K562 (cell line): ENCODE measurements around the gene MIDN. TPM values are rescaled to one million over a fixed set of nuclear protein-coding genes. Genes with fewer than 3 reads are reported as not detected.
A peak's percentile ranks its signal among the peaks of the same experiment; 100 is the strongest.

Experiments
- HOMEZ ChIP-seq: fragments of 250-450 bp; sonication (Bioruptor Pico); IDR thresholded peaks from 2 replicates; pipeline ENCODE4 v1.4.0; 2020; ENCODE audit warnings: mild to moderate bottlenecking, moderate library complexity
- LCOR ChIP-seq: sonication (generic); formaldehyde crosslinking; IDR thresholded peaks from 2 replicates; pipeline ENCODE4 v1.8.0; 2022; ENCODE audit warnings: mild to moderate bottlenecking, missing genetic modification reagents
- MBD2 ChIP-seq: sonication (generic); IDR thresholded peaks from 2 replicates; pipeline ENCODE4 v1.6.1; 2016; ENCODE audit warnings: low read depth, borderline replicate concordance
- MYBL2 ChIP-seq, 2 experiments: fragments of 450-650 bp in 1 of 2; sonication (generic) in 1 of 2; formaldehyde crosslinking in 1 of 2; IDR thresholded peaks; 2 replicates each; pipeline versions ENCODE4 v1.6.1 to v1.8.1; 2017 to 2022; ENCODE audit warnings: borderline replicate concordance in 1 of 2, inconsistent platforms in 1 of 2, low read depth in 1 of 2, mild to moderate bottlenecking in 1 of 2, missing genetic modification reagents in 1 of 2, moderate library complexity in 1 of 2
- NONO ChIP-seq, 2 experiments: fragments of 200-400 bp in 1 of 2; fragments of 450-650 bp in 1 of 2; formaldehyde crosslinking in 1 of 2; IDR thresholded peaks; 2 replicates each; pipeline ENCODE4 v1.6.1; 2017; ENCODE audit warnings: low read depth in 2 of 2, mild to moderate bottlenecking in 2 of 2, moderate library complexity in 2 of 2, low read length in 1 of 2
- NR2C2 ChIP-seq, 2 experiments: fragments of 200-800 bp in 1 of 2; sonication (Bioruptor generic) in 1 of 2; sonication (generic) in 1 of 2; formaldehyde crosslinking in 1 of 2; IDR thresholded peaks; 2 replicates each; pipeline versions ENCODE4 v1.6.1 to v1.8.0; 2016 to 2022; ENCODE audit warnings: mild to moderate bottlenecking in 1 of 2, missing compliant biosample characterization in 1 of 2, missing genetic modification characterization in 1 of 2, missing genetic modification reagents in 1 of 2
- ZNF764 ChIP-seq: fragments of 250-450 bp; sonication (Bioruptor Pico); IDR thresholded peaks from 2 replicates; pipeline ENCODE4 v1.4.0; 2020; ENCODE audit warnings: low read depth, mild to moderate bottlenecking, moderate library complexity
- ZNF780A ChIP-seq: fragments of 250-450 bp; sonication (Bioruptor Pico); IDR thresholded peaks from 2 replicates; pipeline ENCODE4 v1.5.0; 2021; ENCODE audit warnings: mild to moderate bottlenecking
- polyA plus RNA-seq, 8 experiments: library from polyadenylated mRNA; depleted of rRNA in 4 of 8; stranded (reverse) in 5 of 8; unstranded in 3 of 8; fragments of >200 nt; fragmentation: Nextera tagmentation in 2 of 8; fragmentation: Illumina TruSeq in 1 of 8; extraction: Ambion mirVana in 2 of 8; extraction: Trizol in 1 of 8; gene quantifications; 2 replicates each; pipeline versions ENCODE4 v1.2.1 to v1.2.3, GENCODE V29; 2011 to 2014; ENCODE audit warnings: inconsistent platforms in 1 of 8, missing spikeins in 1 of 8
- total RNA-seq, 7 experiments: library from RNA; depleted of rRNA in 6 of 7; stranded (reverse); fragments of >200 nt in 6 of 7; fragmentation: Illumina TruSeq in 2 of 7; extraction: Trizol in 2 of 7; gene quantifications; 2 replicates each; pipeline versions ENCODE4 v1.2.1 to v1.2.3, GENCODE V29; 2011 to 2021; ENCODE audit warnings: low replicate concordance in 1 of 7
- TF ChIP-seq, protein P1 (sequence below): sonication (generic); formaldehyde crosslinking; IDR thresholded peaks from 2 replicates; pipeline ENCODE4 v1.8.0; 2022; ENCODE audit warnings: mild to moderate bottlenecking, missing genetic modification reagents
- TF ChIP-seq, protein P2 (sequence below): sonication (generic); formaldehyde crosslinking; IDR thresholded peaks from 2 replicates; pipeline ENCODE4 v1.8.0; 2022; ENCODE audit warnings: missing genetic modification reagents, mild to moderate bottlenecking, borderline replicate concordance
- TF ChIP-seq, protein P3 (sequence below): fragments of 250-450 bp; sonication (Bioruptor Pico); IDR thresholded peaks from 2 replicates; pipeline ENCODE4 v1.8.0; 2021; ENCODE audit warnings: borderline replicate concordance, mild to moderate bottlenecking, moderate library complexity; ENCODE audit not compliant: poor library complexity, severe bottlenecking
- TF ChIP-seq, protein P4 (sequence below): fragments of 250-450 bp; sonication (Bioruptor Pico); IDR thresholded peaks from 2 replicates; pipeline ENCODE4 v1.5.0; 2020; ENCODE audit warnings: mild to moderate bottlenecking

MIDN gene
- total and polyA plus RNA-seq, 9 of the 15 experiments (the other 6 are each of a cell fraction or from before 2014, with no cell fraction given) = 0.17 to 120 (median 10.1) TPM

DNA sequence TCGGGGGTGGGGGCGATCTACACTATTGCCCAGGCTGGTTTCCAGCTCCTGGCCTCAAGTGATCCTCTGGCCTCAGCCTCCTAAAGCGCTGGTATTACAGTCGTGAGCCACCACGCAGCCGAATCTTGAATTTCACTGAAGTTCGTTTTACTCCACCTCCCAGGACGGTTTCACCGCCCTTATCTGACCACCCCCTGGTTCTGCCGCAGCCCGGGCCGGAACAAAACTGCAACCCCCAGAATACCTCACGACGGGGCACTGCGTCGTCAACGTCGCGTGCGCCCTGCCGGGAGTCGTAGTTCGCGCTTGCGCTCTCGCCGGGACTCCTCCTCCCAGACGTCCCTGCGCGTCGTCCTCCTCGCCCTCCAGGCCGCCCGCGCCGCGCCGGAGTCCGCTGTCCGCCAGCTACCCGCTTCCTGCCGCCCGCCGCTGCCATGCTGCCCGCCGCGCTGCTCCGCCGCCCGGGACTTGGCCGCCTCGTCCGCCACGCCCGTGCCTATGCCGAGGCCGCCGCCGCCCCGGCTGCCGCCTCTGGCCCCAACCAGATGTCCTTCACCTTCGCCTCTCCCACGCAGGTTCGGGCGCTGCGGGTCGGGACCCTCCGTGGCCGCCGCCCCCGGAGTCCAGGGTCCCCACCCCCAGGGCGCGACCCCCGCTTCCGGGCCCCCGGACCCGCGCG, 6.8 kb upstream of the MIDN start, which contains the start of gene ATP5F1D (continued):
- TF ChIP-seq, protein P1, sequence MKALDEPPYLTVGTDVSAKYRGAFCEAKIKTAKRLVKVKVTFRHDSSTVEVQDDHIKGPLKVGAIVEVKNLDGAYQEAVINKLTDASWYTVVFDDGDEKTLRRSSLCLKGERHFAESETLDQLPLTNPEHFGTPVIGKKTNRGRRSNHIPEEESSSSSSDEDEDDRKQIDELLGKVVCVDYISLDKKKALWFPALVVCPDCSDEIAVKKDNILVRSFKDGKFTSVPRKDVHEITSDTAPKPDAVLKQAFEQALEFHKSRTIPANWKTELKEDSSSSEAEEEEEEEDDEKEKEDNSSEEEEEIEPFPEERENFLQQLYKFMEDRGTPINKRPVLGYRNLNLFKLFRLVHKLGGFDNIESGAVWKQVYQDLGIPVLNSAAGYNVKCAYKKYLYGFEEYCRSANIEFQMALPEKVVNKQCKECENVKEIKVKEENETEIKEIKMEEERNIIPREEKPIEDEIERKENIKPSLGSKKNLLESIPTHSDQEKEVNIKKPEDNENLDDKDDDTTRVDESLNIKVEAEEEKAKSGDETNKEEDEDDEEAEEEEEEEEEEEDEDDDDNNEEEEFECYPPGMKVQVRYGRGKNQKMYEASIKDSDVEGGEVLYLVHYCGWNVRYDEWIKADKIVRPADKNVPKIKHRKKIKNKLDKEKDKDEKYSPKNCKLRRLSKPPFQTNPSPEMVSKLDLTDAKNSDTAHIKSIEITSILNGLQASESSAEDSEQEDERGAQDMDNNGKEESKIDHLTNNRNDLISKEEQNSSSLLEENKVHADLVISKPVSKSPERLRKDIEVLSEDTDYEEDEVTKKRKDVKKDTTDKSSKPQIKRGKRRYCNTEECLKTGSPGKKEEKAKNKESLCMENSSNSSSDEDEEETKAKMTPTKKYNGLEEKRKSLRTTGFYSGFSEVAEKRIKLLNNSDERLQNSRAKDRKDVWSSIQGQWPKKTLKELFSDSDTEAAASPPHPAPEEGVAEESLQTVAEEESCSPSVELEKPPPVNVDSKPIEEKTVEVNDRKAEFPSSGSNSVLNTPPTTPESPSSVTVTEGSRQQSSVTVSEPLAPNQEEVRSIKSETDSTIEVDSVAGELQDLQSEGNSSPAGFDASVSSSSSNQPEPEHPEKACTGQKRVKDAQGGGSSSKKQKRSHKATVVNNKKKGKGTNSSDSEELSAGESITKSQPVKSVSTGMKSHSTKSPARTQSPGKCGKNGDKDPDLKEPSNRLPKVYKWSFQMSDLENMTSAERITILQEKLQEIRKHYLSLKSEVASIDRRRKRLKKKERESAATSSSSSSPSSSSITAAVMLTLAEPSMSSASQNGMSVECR (CRISPR knock-in tag) = peak; percentile 13; the same call in 1 of the 2 replicates
- peak in 1 of 2 experiments; percentile 76; a peak in 2 of 4 replicates for TF ChIP-seq NONO (IDR thresholded peaks at IDR 0.05; ENCODE audit: low read depth in 2 of 2, low read length in 1 of 2)
- TF ChIP-seq ZNF780A (CRISPR knock-in tag) = no peak
- TF ChIP-seq, protein P2, sequence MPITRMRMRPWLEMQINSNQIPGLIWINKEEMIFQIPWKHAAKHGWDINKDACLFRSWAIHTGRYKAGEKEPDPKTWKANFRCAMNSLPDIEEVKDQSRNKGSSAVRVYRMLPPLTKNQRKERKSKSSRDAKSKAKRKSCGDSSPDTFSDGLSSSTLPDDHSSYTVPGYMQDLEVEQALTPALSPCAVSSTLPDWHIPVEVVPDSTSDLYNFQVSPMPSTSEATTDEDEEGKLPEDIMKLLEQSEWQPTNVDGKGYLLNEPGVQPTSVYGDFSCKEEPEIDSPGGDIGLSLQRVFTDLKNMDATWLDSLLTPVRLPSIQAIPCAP (CRISPR knock-in tag) = no peak
- TF ChIP-seq, protein P3, sequence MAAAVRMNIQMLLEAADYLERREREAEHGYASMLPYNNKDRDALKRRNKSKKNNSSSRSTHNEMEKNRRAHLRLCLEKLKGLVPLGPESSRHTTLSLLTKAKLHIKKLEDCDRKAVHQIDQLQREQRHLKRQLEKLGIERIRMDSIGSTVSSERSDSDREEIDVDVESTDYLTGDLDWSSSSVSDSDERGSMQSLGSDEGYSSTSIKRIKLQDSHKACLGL (CRISPR knock-in tag) = peak; percentile 50
- TF ChIP-seq MBD2 = peak; percentile 93
- peak; percentile 75; the same call in 1 of the 2 replicates for TF ChIP-seq NR2C2 (CRISPR knock-in tag; IDR thresholded peaks at IDR 0.05)
- peak; percentile 94 for TF ChIP-seq NR2C2 (tag; IDR thresholded peaks at IDR 0.05)
- TF ChIP-seq, protein P4, sequence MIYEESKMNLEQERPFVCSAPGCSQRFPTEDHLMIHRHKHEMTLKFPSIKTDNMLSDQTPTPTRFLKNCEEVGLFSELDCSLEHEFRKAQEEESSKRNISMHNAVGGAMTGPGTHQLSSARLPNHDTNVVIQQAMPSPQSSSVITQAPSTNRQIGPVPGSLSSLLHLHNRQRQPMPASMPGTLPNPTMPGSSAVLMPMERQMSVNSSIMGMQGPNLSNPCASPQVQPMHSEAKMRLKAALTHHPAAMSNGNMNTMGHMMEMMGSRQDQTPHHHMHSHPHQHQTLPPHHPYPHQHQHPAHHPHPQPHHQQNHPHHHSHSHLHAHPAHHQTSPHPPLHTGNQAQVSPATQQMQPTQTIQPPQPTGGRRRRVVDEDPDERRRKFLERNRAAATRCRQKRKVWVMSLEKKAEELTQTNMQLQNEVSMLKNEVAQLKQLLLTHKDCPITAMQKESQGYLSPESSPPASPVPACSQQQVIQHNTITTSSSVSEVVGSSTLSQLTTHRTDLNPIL (CRISPR knock-in tag) = no peak
- TF ChIP-seq LCOR = no peak
- TF ChIP-seq ZNF764 = no peak
- TF ChIP-seq MYBL2 (IDR thresholded peaks at IDR 0.05; ENCODE audit: low read depth) = no peak
- no peak for TF ChIP-seq MYBL2 (CRISPR knock-in tag; IDR thresholded peaks at IDR 0.05; ENCODE audit: borderline replicate concordance)
- TF ChIP-seq HOMEZ (CRISPR knock-in tag) = no peak
